Astrocyte of the spinal cord (primary cell): ENCODE measurements around the gene IQCN.

Experiments
- DNase-seq: peaks from one replicate; pipeline ENCODE4 v3.0.0; 2011; ENCODE audit warnings: low read depth, low spot score
- H3K4me3 ChIP-seq: 2 replicates; pipeline ENCODE4 v1.5.1; 2011; ENCODE audit warnings: low read depth, mild to moderate bottlenecking, low read length, moderate library complexity
- in situ Hi-C: cut with HindIII; loops from 2 replicates; pipeline ENCODE4 v1.10.0; 2017; ENCODE audit warnings: low sequenced_read_pairs
- TF ChIP-seq, protein P1 (sequence below): IDR thresholded peaks from 2 replicates; pipeline ENCODE4 v1.5.1; 2012; ENCODE audit warnings: low read depth, mild to moderate bottlenecking, low read length, inconsistent platforms

The IQCN gene

DNA sequence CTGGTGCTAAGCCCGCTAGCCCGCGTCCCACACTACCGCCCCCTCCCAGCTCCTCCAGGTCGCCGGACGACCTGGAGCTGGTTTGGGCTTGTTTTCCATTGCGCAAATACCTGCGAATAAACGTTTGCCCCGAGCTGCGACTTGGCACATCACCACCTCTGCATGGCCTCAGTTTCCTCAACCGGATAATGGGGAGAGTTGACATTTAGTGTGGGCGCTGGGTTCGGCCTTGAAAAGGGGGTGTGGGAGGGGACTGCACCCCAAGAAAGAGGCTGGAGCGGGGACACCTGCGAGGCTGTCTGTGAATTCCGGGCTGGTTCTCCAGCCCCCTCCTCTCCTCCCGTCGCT lies 18.2 kb upstream of the IQCN start:
- H3K4me3 ChIP-seq = peak overlapping the region; percentile 57
- TF ChIP-seq, protein P1, sequence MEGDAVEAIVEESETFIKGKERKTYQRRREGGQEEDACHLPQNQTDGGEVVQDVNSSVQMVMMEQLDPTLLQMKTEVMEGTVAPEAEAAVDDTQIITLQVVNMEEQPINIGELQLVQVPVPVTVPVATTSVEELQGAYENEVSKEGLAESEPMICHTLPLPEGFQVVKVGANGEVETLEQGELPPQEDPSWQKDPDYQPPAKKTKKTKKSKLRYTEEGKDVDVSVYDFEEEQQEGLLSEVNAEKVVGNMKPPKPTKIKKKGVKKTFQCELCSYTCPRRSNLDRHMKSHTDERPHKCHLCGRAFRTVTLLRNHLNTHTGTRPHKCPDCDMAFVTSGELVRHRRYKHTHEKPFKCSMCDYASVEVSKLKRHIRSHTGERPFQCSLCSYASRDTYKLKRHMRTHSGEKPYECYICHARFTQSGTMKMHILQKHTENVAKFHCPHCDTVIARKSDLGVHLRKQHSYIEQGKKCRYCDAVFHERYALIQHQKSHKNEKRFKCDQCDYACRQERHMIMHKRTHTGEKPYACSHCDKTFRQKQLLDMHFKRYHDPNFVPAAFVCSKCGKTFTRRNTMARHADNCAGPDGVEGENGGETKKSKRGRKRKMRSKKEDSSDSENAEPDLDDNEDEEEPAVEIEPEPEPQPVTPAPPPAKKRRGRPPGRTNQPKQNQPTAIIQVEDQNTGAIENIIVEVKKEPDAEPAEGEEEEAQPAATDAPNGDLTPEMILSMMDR = no peak
- in situ Hi-C loops = no loop called here
- no peak for DNase-seq

DNA sequence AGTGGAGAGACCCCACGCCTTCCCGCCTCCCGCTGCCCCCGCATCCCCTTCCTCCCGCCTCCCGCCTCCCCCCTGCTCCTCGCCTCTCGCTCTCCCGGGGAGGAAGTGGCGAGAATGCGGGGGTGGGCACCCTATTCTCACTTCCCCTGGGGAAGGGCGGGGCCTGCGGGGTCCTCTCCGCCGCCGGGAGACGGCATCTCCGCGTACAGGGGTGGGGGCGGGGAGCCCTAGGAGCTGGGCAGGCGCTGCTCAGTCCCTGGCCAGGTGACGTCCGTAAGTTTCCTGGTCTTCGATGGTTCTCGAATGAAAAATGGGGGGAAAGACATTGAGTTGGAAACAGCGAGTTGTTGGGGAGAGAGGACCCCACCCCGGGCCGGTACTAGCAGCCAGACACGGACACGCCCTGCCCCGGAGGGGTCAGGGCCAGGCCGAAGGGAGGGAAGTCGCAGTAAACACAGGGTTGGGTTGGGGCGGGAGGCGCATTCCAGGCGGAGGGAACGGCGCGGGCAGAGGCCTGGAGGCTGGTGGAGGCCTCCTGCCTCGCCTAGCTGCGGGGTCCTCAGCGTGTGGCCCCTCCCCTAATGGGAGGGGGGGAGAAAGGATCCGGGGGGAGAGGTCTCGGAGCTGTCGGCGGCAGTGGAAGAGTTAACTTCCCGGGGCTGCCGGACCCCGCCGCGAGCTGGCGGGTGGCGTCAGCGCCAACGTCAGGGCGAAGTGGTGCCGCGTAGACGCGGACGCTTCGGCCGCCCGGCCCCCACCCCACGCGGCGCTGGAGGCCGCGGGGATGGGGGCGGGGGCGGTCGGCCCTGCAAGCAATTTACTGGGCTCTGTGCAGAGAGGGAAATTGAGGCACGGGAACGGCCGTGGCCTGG lies 17.6 kb upstream of the IQCN start:
- H3K4me3 ChIP-seq = peak overlapping the region; percentile 57
- peak; percentile 90 for DNase-seq
- TF ChIP-seq, protein P1 = no peak
- in situ Hi-C loops = no loop called here

DNA sequence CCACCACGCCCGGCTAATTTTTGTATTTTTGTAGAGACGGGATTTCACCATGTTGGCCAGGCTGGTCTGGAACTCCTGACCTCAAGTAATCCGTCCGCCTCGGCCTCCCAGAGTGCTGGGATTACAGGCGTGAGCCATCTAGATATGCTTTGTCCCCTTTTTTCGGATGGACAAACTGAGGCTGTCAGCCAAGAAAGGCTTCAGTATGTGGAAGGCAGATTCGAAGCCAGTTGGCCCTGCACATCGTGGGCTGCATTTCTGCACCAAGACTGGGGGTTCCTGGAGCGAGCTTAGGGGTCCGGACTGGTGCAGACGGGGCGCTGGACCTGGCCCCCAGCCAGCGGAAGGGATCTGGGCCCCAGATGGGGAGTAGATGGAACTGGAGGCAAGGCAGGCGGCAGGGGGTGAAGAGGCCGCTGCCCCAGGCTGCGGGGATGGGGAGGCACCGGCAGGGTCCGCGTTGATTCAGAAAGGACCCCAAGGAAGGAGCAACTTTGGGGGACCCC lies 16.8 kb upstream of the IQCN start:
- DNase-seq = no peak
- H3K4me3 ChIP-seq = peak overlapping the region; percentile 57
- TF ChIP-seq, protein P1 = peak; percentile 17
- in situ Hi-C loops = no loop called here

DNA sequence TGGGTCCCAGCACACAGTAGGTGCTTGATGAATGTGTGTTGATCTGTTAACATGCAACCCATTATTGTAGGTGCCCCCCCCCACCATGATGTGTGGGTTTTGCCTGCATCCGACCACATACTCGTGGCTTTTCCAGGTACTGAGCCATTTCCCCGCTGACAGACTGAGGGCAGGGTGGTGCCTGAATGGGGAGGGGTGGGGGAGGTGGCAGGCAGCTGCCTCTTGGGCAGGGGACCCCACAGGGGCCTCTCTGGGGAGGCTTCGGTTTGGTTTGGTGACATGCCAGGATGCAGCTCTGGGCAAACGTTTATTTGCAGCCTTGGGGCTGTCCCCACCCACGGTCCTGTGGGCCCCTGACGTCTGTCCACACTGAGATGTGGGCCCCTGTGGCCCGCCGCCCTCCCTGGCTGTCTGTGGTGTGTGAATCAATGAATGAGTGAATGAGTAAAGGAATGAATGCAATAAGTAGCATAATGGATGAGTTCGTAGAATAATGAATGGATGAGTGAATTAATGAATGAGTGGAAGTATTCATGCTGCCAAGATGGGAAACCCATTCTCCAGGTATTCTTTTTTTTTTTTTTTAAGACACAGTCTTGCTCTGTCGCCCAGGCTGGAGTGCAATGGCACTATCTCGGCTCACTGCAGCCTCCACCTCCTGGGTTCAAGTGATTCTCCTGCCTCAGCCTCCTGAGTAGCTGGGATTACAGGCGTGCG lies 16.2 kb upstream of the IQCN start:
- TF ChIP-seq, protein P1 = no peak
- in situ Hi-C loops = no loop called here
- no peak overlapping the region for H3K4me3 ChIP-seq
- DNase-seq = no peak

DNA sequence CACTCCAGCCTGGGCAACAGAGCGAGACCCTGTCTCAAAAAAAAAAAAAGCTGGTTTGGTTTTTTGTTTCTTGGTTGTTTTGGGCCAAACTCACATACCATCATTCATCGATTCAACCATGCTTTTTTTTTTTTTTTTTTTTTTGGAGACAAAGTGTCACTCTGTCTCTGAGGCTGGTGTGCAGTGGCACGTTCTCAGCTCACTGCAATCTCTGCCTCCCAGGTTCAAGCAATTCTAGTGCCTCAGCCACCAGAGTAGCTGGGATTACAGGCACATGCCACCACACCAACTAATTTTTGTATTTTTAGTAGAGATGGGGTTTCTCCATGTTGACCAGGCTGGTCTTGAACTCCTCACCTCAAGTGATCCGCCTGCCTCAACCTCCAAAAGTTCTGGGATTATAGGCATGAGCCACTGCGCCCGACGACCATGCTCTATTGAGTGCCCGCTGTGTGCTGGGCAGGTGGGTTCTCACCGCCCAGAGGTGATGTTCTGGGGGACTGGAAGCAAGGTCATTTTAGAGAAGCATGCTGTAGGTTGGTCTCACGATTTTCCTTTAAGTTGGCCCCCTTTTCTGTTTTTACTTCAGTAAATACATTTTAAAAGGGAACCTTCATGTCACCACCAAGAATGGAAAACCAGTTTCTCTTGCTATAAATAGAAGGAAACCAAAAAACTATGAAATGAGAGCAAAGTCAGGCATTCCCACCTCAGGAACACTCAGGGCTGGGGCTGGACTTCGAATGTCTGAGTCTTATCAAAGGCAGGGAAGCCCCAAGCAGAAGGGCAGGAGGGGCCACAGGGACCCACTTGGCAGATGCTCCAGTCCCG lies 15.4 kb upstream of the IQCN start:
- DNase-seq = no peak
- no peak overlapping the region for H3K4me3 ChIP-seq
- in situ Hi-C loops = no loop called here
- TF ChIP-seq, protein P1 = no peak
